SK-N-SH (cell line): ENCODE measurements around the gene CDC23.
A peak's percentile ranks its signal among the peaks of the same experiment; 100 is the strongest.

Source experiments
- REST ChIP-seq: IDR thresholded peaks from 2 replicates; pipeline ENCODE4 v1.6.1; 2012; ENCODE audit warnings: mild to moderate bottlenecking, low read depth, low read length, moderate library complexity
- TAF1 ChIP-seq: IDR thresholded peaks from 2 replicates; pipeline ENCODE4 v1.6.1; 2012; ENCODE audit warnings: low read depth, mild to moderate bottlenecking, low read length, moderate library complexity, borderline replicate concordance
- TF ChIP-seq, protein P1 (sequence below): fragments of 200-600 bp; sonication (generic); IDR thresholded peaks from 2 replicates; pipeline ENCODE4 v1.6.1; 2017; ENCODE audit warnings: antibody characterized with exemption, mild to moderate bottlenecking, moderate library complexity

GRCh38 chr5:138180183-138180782, 32.8 kb downstream of the CDC23 start:
- TF ChIP-seq TAF1: no peak
- TF ChIP-seq, protein P1, sequence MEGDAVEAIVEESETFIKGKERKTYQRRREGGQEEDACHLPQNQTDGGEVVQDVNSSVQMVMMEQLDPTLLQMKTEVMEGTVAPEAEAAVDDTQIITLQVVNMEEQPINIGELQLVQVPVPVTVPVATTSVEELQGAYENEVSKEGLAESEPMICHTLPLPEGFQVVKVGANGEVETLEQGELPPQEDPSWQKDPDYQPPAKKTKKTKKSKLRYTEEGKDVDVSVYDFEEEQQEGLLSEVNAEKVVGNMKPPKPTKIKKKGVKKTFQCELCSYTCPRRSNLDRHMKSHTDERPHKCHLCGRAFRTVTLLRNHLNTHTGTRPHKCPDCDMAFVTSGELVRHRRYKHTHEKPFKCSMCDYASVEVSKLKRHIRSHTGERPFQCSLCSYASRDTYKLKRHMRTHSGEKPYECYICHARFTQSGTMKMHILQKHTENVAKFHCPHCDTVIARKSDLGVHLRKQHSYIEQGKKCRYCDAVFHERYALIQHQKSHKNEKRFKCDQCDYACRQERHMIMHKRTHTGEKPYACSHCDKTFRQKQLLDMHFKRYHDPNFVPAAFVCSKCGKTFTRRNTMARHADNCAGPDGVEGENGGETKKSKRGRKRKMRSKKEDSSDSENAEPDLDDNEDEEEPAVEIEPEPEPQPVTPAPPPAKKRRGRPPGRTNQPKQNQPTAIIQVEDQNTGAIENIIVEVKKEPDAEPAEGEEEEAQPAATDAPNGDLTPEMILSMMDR: peak; percentile 69
- no peak for TF ChIP-seq REST
